Endometrium (tissue), 2 donors: ENCODE measurements around the gene KLHL34.

Experiments
- FAIRE-seq: peaks from 2 replicates; lab custom pipeline; 2012; peaks lifted over from hg19 to GRCh38; lab: Jason Lieb, UNC
- donor health status: control.
- donor health status: control.

Gene KLHL34

GRCh38 chrX:21658152-21658737 is at the start of gene KLHL34:
TSS of gene KLHL34 (minus strand) at chrX:21658330. CDS start at chrX:21657788, 542 bp downstream.
- no peak for FAIRE-seq

GRCh38 chrX:21705225-21705624 is 47.1 kb upstream of the KLHL34 start:
- no peak for FAIRE-seq

- no peak for FAIRE-seq
These were observed 44.6 kb upstream of the KLHL34 start for GRCh38 chrX:21702725-21703124.

- no peak for FAIRE-seq
These were observed 42.8 kb upstream of the KLHL34 start for GRCh38 chrX:21700967-21701366.

GRCh38 chrX:21700275-21700674 is 42.1 kb upstream of the KLHL34 start:
- FAIRE-seq = no peak

GRCh38 chrX:21699136-21699535 is 41.0 kb upstream of the KLHL34 start:
- no peak for FAIRE-seq

- FAIRE-seq = no peak
These were observed 40.1 kb upstream of the KLHL34 start for GRCh38 chrX:21698272-21698671.

GRCh38 chrX:21691512-21692018 is 33.4 kb upstream of the KLHL34 start:
- FAIRE-seq = no peak

GRCh38 chrX:21683941-21684340 is 25.8 kb upstream of the KLHL34 start:
- FAIRE-seq = no peak

GRCh38 chrX:21678048-21678612 is 20.0 kb upstream of the KLHL34 start:
- no peak for FAIRE-seq

GRCh38 chrX:21675931-21676330 is 17.8 kb upstream of the KLHL34 start:
- FAIRE-seq = no peak

GRCh38 chrX:21674430-21675186 is 16.5 kb upstream of the KLHL34 start:
- FAIRE-seq = no peak

GRCh38 chrX:21666679-21667078 is 8.5 kb upstream of the KLHL34 start:
- FAIRE-seq = no peak

GRCh38 chrX:21666252-21666651 is 8.1 kb upstream of the KLHL34 start:
- FAIRE-seq = no peak

GRCh38 chrX:21662761-21663160 is 4.6 kb upstream of the KLHL34 start:
- FAIRE-seq = no peak

- FAIRE-seq = no peak
These were observed 3.2 kb upstream of the KLHL34 start for GRCh38 chrX:21661316-21661715.

GRCh38 chrX:21660156-21660555 is 2.0 kb upstream of the KLHL34 start:
- no peak for FAIRE-seq

- no peak for FAIRE-seq
These were observed 1.2 kb upstream of the KLHL34 start for GRCh38 chrX:21659320-21659719.

- FAIRE-seq = no peak
These were observed 616 bp upstream of the KLHL34 start for GRCh38 chrX:21658746-21659145.

GRCh38 chrX:21657318-21658151 is 595 bp downstream of the KLHL34 start:
- FAIRE-seq = no peak

GRCh38 chrX:21656587-21657317 is 1.4 kb downstream of the KLHL34 start:
- no peak for FAIRE-seq
